Activated gamma-delta T cell treated with anti-CD3 and anti-CD28 coated beads, Interleukin-2, amount 50 U/mL, for 16 hours (primary cell): Measurements from ENCODE around the gene VWA7.
"Not testable (repeated sequence)": the region's sequence is repeated elsewhere in the genome, so short reads cannot be mapped to it uniquely, and the experiment has no call there.

ENCODE experiments used
- DNase-seq: peaks from one replicate; pipeline ENCODE4 v3.0.0-alpha.2; 2020; ENCODE audit warnings: low read depth

VWA7 gene

DNA sequence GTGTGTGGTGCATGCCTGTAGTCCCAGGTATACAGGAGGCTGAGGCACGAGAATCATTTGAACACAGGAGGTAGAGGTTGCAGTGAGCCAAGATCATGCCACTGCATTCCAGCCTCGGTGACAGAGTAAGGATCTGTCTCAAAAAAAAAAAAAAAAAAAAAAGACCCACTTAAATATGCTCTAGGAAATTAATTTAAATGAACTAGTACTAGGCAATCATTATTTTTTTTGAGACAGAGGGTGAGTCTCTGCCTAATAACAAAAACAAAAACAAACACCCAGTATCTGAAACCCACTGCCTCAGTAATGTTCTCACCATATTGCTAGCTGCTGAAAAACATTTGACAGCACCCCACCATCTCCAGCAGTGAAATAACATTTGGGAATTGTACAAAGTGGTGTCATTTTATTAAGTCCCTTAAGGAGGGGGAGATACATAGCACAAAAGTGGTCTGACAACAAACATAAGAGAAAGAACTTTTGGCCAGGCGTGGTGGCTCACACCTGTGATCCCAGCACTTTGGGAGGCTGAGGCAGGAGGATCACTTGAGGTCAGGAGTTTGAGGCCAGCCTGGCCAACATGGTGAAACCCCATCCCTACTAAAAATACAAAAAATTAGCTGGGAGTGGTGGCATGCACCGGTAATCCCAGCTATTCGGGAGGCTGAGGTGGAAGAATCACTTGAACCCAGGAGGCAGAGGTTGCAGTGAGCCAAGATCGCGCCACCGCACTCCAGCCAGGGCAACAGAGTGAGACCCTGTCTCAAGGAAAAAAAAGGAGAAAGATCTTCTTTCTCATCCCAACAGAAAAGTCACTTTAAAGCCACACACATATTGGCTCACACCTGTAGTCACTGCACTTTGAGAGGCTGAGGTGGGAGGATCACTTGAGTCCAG is 24.2 kb upstream of the VWA7 start:
- not testable (repeated sequence) for DNase-seq

DNA sequence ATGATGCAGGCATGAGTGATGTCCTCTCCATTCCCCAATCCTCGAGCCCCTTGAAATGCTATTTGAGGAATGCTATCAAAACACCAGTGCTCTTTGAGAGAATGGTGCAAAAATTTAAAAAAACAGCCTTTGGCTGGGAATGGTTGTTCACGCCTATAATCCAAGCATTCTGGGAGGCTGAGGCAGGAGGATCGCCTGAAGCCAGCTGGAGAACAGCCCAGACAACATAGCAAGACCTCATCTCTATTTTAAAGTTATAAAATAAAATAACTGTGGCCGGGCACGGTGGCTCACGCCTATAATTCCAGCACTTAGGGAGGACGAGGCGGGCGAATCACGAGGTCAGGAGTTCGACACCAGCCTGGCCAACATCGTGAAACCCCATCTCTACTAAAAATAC is 22.7 kb upstream of the VWA7 start:
- DNase-seq: no peak

DNA sequence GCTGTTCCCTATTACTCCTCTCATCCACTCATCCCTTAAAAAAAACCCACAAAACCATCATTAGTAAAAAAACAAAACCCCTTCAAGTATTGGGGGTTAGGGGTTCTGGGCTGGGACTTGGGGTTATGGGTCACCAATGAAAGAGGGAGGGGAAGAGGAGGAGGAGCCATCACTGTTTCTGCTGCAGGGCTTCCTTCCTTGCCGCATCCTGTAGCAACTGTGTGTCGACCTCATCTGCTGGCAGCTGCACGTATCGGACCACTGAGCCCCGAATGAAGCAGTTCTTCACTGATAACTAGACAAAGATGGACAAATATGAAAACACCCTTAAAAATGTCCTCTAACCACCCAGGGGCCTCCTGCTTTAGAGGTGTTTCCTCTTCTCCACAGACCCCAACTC is 20.5 kb upstream of the VWA7 start:
- DNase-seq: no peak

DNA sequence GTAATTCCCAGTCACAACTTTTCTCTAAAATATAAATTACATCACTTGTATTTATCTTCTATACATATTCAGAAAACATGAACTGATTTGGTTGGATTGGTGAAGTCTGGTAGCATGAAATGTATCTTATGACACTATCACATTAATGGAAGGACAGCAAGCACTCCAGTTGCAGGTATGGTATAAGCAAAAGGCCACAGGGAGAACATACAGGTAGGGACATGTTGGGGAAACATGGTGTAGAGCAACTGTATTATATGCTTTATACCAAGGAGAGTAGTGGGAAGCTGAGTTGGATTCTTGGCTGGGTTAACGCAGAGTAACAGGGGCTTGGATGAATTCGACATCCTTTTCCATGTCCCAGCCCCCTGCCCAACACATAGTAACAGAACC is 19.9 kb upstream of the VWA7 start:
- DNase-seq: no peak

DNA sequence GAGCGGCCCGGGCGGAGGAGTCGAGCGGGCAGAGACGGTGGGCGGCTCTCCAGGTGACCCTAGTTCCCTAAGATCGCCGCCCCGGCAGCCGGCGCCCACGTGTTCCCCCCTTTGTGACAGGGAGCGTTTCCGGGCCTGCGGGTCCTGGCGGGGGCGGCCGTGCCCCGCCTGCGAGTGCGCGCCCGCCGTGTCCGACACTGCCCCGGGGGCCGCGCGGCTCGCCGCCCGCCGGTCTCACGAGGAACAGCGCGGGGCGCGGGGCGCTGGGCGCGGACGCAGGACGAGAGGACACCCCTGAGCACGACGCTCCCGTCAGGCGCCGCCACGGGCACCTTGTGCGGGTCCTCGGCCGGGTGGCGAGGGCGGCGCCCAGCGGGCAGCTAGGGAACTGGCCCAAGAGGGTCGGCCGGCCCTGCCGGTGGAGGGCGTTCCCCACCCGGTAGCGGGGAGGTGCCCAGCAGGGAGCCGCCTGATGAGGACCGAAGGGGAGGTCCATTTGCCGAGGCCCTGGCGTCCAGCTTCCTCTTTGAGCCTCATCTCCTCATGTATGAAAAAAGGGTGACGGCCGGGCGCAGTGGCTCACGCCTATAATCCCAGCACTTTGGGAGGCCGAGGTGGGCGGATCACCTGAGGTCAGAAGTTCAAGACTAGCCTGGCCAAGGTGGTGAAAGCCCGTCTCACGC is 18.6 kb upstream of the VWA7 start, which contains the start of gene VARS1:
Gene VARS1 (minus strand): TSS at position 137 of the 683 bp plus-strand sequence. CDS start 535 bp downstream, outside the sequence.
- DNase-seq: peak; percentile 70

DNA sequence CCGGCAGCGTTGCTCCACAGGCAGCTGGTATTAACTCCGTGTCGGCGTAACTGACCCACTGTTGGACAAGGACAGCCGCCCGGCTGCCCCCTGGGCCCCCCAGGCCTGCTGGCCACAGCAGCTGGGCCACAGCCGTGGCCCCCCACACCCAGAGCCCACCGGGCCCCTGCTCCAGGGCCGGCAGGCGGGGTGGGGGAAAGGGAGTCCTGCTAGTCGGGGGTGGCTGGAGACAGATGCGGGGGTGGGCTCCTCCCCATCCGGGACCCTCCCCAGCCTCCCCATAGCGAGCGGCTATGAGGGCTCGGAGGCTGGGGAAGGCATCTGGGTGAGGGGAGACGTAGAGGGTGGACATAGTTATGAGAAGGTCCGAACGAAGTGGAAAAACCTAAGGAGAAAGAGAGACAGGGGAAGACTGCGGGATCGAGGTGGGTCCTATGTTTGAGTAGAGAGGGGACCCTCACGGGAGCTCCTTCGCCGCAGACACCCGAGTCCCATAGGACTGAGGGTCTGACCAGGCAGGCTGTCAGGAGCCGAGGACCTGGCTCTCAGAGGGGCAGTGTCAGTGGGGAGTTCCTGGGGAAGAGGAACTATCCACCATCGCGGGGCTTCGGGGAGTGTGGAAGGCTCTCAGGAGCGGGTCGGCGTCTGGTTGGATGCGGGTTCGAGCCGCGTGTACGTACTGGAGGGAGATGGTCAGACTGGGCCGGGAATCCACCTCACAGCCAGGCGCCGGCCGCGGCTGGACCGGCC is 17.9 kb upstream of the VWA7 start:
- DNase-seq: no peak

DNA sequence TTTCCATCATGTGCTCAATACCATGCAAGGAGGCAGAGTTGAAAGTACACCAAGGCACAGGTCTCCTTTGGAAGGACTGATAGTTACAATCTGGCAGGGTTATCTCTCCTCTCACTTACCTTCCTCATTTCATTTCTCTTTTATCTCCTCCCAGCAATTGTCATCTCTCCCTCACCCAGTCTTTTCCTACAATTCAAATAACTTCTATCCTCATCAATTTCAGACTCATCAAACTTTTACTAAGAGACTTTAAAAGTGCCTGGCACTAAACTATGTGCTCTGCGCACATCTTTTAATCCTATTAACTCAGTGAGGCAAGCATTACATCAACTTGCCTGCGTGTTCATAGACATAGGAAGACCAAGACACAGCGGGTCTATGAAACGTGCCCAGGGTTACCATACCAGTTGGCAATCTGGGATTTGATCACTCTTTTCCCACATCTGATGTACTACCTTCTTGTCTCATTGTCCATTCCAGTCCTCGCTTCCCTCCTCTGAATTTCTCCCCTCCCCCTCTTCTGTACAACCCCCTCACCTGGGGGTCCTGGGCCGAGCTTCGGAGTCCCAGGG is 17.3 kb upstream of the VWA7 start:
- DNase-seq: no peak

DNA sequence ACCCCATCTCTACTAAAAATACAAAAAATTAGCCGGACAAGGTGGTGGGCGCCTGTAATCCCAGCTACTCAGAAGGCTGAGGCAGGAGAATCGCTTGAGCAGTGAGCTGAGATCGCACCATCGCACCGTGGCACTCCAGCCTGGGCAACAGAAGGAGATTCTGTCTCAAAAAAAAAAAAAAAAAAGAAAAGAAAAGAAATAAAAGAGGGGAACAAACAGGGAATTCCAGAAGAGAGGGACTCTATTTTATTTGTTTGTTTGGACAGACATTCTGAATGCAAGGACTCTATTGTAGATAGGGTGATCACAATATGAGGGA is 16.8 kb upstream of the VWA7 start:
- DNase-seq: not testable (repeated sequence)

DNA sequence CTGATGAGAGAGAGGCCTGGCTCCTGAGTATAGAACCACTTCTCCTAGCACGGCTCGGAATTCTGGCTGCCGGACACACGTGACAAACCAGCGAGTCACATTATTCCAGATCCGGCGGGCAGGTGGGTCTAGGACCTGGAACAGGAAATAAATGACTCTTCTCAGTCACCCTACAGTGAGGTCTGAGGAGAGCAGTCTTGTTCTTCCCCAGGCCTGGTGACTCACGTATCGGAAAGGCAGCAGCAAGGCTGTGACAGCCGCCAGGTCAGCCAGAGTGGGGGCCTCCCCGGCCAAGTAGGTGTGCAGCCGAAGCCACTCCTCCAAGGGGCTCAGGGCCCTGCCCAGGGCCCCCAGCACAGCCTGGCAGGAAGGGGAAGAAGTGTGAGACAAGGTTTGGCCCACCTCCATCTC is 15.6 kb upstream of the VWA7 start:
- DNase-seq: no peak

DNA sequence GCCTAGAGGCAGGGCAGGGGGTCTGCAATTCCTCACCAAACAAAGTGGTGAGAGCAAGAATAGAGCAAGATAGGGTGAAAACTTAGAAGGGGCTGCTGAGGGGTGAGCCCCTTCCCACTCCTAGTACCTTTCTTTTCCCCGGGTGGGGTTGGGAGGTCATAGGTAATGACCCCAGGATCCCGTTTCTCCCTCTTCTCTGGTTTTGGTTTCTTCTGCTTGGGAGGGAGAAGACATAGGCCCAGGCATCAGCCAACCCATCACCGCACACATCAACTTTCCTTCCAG is 14.9 kb upstream of the VWA7 start:
- no peak for DNase-seq

DNA sequence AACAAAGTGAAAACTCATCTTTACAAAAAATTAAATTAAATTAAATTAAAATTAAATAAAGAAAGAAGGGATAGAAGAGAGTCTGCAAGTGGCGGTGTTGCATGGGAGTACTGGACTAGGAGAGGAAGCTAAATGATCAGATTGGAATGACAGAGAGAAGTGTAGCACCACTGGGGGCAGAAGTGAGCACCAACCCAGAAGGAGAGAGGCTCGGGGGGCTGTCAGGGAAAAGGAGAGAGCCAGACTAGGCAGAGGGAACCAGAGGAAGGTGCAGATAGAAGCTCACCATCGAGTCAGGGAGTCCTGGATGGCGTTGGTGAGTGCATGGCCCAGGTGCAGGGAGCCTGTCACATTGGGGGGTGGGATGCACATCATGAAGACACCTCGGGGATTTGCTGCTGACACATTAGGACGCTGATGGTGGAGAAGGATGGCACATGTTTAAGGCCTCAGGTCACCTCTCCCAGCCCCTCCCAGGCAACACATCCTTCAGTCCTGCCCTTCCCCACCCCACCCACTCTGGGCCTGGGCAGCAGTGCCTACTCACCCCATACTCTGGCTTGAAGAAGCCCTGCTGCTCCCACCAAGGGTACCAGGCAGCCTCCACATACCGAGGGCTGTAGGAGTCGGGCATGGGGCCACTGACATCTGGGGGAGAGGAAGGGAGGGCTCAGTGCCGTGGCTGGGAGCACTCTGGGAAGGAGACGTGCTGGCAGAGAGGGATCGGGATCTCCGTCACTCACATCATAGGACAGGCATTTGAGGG is 14.4 kb upstream of the VWA7 start:
- no peak for DNase-seq

DNA sequence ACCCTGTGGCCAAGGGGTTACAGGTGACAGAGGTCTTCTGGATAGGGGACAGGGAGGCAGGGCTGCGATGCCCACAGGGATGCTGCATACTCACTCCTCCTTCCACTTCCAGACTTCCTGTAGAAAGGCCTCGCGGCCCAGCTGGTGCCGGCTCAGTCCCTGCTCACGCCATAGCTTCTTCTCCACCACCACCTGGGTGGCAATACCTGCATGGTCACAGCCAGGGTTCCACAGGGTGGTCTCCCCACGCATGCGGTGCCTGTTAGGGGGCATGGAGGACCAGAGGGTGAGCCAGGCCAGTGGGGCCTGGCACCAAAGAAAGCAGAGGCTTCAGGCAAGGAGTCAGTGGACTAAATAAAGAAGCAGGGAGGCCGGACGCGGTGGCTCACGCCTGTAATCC is 8.3 kb upstream of the VWA7 start:
- DNase-seq: no peak

DNA sequence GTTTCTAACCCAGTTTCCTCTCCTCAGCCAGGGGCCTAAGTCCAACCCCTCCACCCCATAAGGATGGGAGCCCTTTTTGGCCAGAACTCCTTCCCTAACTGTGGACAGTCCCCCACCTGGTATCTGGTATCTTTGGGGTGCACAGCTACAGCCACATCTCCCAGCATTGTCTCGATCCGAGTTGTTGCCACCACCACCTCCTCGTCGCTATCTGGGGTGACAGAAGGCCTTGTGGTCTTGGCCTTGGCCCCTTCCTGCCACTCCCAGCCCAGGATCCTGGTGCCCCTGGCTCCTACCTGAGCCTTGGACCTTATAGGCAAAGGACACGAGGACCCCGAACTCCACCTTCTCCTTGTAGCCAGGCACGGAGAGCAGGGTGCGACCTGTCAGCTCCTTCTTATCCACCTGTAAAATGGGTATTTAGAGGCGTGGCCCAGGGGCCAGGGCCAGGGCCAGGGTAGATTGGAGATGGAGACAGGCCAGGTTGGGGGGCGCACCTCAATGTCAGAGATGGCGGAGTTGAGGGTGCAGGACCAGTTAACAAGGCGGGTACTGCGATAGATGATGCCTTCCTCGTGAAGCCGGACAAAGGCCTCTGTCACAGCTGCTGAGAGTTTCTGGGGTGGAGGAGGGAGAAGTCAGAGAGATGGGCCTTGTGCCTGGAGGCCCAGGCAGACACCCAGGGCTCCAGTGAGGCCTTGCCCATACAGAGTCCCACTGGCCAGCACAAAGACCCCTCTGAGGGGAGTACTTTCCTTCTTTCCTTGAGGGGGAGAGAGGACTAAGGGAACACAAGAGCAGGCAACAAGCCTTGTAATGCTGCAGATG is 7.2 kb upstream of the VWA7 start:
- no peak for DNase-seq

DNA sequence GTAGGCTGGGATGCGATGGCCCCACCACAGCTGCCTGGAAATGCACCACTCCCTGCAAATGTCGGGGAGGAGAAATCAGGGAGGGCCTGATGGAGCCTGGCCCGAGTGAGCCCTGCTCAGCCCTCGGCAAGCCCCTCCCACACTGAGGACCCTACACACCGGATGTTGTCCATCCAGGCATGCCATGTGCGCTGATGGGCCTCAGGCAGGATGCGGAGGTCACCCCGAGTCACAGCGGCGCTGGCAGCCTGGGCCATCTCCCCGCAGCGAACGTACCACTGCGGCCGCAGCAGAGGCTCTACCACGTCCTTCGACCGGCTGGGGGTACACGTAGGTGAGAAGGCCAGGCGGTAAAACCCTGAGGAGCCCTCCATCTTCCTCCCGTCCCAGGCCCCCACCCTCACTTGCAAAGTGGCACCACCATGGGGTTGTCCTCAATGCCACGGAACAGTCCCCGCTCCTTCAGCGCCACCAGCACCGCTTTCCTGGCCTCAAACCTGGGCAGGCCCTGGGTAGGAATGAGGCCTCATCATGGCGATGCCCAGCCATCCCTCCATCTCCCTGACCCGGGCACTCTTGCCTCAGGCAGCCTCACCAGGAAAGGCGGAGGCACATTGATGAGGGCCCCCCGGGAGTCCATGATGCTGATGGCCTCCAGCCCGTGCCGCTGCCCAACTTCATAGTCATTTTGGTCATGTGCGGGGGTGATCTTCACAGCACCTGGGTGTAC is 5.2 kb upstream of the VWA7 start:
- DNase-seq: no peak

DNA sequence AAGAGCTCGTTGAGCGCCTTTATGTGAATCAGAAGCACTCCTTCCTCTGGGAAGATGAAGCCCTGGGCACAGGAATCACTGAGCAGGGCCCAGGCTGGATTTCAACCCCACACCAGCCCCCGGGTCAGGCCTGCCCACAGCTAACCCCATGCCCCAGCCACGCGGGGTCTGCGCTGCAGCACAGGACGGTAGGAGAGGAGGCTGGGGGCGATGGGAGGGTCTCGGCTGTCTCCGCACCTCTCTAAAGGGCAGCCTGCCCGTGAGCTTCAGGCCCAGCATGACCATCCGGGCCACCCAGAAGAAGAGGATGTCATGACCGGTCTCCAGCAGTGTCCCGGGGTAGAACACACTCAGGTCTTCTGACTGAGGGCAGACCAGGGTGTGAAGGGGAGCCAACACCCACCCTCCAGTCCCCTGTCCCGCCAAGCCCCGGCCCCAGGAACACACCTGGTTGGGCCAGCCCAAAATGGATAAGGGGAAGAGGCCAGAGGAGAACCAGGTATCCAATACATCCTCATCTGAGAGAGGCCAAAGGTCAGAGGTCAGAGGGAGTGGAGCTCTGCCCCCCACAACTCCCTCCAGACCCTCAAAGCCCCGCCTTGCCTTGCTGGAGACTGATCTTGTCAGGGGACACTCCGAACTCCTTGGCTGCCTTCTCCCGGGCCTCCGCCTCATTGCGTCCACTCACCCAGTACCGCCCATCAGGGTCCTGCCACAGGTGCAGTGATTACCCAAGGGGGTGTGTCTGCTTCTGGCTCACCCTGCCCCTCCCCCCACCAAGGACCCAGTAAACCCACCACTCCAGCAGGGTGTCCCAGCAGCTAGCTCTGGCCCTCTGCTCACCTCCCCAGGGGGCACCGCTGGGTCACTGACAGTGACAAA is 4.4 kb upstream of the VWA7 start:
- DNase-seq: no peak

DNA sequence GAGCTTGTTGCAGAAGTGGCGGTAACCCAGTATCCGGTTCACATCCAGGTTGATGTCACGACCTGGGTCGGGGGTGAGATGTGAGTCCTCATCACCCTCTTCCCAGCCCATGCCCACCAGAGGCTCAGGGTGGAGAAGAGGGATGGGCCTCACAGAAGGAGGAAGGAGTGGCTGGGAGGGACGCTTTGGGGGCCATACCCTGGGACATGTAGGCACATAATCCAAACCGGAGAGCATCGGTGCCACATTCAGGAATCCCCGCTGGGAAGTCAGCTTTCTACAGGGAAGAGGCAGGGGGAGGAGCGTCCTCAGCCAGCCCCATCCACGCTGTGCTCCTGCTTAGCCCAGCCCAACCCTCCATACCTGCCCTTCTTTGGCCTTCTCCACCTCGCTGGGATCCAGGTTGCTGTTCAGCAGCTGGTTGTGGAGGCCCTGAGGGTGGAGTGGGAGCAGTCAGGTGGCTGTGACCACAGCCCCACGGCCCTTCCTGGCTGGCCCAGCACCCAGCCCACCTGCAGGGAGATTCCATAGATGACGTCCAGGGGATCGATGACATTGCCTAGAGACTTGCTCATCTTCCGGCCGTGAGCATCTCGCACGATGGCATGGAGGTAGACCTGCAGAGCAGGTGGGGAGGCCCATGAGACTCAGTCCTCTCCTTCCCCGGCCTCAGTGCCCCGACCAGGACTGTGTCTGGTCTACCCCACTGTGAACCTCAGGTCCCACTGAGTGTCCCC is 3.5 kb upstream of the VWA7 start:
- no peak for DNase-seq

DNA sequence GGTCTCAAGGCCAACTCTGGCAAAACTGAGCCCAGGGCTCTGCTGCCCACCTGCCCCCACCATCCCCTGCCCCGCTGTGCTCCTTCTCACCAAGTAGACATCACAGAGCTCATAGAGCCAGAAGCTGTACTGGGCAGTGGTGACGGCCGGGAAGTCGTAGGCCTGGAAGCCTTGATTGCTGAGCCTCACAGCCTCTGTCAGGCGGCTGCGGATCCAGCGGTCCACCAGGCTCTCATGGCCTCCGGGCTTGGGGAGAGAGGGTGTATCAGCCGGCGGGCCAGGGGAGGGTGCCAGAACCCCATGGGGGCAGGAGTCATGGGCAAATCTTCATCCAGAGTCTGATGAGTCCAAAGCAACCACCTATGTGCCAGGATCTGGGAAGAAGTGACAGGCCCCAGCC is 2.8 kb upstream of the VWA7 start:
- no peak for DNase-seq

DNA sequence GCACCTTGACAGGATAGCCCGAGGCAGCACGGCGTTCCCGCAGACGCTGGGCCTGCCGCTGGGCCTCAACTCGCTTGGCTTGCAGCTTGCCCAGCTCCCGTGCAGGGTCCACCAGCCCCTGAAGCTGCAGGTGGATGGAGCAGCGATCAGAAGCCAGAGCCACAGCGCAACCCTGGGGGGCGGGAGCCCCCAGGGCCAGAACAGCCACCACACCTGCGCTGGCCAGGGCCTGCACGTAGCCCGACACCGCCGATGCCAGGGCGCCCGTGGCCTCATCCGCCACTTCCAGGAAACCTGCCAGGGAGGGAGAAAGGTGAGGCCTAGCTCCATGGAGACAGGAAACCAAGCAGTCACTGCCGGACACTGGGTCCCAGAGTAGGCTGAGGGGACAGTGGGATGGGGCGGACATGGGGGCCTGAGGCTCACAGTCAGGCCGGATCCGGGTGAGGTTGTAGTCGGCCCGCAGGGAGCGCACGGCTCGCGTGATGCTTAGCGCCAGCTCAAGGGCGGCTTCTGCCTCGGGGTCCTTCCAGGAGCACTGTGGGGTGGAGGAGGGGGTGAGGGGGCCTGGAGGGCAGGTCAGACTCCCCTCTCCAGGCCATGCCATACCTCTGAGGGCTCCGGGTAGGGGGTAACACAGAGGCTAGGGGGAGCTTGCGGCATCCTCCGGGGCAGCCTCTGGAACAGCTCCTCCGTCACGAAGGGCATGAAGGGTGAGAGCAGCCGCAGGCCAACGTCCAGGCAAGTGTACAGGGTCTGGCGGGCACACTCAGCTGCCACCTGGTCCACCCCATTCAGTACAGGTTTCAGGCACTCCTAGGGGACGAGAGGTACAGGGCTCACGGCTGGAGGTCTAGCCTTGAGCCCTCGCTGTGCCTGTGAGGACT is 2.1 kb upstream of the VWA7 start:
- no peak for DNase-seq
